Right ventricle myocardium inferior (tissue), 1 donor: ENCODE measurements around the gene TCHP. TPM values are rescaled to one million over a fixed set of nuclear protein-coding genes. Genes with fewer than 3 reads are reported as not detected.
"Not testable (repeated sequence)": the region's sequence is repeated elsewhere in the genome, so short reads cannot be mapped to it uniquely, and the experiment has no call there.

ENCODE experiments used
- ATAC-seq: fragments of 200-7000 bp; cut with Tn5 transposase; one replicate; pipeline ENCODE4 v1.9.1; 2020; ENCODE audit warnings: mild to moderate bottlenecking, moderate library complexity
- DNase-seq: peaks from one replicate; pipeline ENCODE4 v3.0.0; 2021; ENCODE audit errors: missing footprints
- intact Hi-C: fragments of 100-400 bp; cut with DNase I; formaldehyde crosslinking; loops from one replicate; pipeline ENCODE4 v1.11.0; 2022
- total RNA-seq: library from RNA; stranded (reverse); fragmentation: NEBNext Ultra II Directional; extraction: Animal tissue kit (Norgen Biotek cat#: 25700); gene quantifications from one replicate; pipeline ENCODE4 v1.2.1, GENCODE V29; 2021
- donor health status: DM: no; HTN: yes; CAD: no; lungs with severe emphysema.

Gene TCHP
- total RNA-seq, 1 donor from 2014 or later: 8.4 TPM

DNA sequence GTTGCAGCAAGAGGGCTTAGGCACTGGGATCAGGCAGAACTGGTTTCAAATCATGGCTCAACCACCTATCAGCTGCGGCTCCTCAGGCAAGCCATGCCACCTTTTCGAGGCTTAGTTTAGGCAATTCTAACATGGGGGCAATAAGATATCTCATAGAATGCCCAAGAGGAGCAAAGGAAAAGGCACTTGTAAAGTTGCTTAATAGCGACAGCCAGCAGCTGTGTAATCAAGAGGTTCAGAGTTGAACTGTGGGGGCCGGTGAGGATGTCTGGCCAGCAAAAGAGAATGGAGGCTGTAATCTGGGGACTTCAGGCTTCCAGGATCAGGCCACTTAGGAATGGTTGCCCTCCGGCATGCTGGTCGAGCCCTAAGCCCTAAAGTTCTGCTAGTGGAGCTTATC, 3.0 kb upstream of the TCHP start:
- DNase-seq (no peak), ATAC-seq (no peak)
- intact Hi-C loops: no loop called here

DNA sequence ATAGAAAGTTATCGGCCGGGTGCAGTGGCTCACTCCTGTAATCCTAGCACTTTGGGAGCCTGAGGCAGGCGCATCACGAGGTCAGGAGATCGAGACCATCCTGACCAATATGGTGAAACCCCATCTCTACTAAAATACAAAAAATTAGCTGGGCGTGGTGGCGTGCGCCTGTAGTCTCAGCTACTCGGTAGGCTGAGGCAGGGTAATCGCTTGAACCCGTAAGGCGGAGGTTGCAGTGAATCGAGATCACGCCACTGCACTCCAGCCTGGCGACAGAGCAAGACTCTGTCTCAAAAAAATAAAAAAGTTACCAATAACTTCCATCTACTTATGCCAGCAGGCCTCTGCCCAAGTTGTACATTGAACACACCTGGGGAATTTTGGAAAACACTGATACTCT, 729 bp upstream of the TCHP start:
- ATAC-seq, intact Hi-C loops, DNase-seq: not testable (repeated sequence)

DNA sequence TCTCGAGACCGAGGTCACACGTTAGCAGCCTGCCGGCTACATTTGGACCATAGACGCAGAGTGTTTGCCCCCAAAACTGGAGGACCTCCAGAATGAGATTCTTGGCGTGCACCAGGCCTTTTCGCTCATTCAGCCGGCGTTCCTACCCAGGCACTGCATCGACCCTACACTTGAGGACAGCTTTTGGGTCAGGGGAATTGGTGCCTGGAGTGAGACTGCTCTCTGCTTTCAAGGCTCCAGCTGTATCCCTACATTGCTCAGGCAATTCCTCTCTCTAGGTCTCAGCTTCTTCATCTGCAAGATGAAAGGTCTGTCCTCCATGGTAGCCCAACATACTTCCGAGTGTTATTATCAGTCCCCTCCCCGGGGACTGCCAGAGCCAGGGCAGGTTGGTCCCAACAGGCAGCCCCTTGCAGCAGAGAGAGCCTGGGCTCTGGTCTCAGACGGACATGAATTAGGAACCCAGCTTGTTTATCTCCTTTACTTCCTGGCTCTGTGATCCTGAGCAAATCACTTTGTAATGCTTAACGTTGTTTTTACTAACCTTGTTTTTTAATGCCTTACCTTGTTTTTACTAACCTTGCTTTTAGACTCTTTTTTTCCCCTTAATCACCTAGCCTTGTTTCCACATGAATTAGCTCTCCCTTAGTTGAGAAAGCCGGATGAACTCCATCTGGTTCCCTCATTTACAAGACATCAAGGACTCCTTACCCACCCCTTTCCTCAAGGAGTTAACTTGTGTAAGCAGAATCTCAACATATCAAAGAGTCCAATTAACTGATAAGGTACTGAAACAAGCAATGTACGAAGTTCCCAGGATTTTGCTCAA, 892 bp downstream of the TCHP start:
- ATAC-seq (no peak), DNase-seq (no peak)
- intact Hi-C loops: no loop called here

DNA sequence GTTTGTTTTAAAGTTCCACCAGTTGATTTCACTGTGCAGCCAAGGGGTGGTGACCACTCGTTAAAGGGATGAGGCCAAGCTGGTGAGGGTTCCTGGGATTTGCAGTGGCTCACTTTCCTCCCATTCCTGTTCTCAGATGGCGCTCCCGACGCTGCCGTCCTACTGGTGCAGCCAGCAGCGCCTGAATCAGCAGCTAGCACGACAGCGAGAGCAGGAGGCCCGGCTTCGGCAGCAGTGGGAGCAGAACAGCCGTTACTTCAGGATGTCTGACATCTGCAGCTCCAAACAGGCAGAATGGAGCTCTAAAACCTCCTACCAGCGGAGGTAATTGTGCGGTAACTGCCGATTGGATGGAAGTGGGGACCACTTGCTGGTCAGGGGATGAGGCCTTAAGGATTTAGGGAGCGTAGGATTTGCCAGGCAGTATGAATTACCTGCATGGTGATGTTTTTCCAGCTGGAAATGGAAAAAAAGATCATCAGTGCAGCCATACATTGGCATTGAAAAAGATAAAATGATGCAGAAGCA, 2.9 kb downstream of the TCHP start:
- DNase-seq (no peak), ATAC-seq (no peak)
- intact Hi-C loops: no loop called here

DNA sequence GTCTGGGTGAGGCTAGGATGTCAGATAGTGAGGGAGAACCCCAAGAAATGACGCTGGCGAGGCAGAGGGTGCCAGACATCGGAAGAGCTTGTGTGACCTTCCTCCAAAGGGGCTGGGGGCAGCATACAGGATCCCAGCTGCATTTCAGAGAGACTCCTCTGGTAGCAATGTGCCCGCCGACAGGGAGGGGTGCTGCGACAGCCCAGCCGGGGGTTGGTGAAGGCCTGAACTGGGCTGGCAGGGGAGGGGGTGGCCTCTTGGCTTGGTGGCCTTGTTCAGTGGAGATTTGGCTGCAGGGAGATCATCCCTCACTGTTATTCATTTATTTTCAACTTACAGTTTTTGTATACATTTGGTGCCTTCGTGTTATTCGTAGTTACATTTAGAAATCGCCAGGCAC, 5.2 kb downstream of the TCHP start:
- ATAC-seq (no peak), DNase-seq (no peak)
- intact Hi-C loops: no loop called here

DNA sequence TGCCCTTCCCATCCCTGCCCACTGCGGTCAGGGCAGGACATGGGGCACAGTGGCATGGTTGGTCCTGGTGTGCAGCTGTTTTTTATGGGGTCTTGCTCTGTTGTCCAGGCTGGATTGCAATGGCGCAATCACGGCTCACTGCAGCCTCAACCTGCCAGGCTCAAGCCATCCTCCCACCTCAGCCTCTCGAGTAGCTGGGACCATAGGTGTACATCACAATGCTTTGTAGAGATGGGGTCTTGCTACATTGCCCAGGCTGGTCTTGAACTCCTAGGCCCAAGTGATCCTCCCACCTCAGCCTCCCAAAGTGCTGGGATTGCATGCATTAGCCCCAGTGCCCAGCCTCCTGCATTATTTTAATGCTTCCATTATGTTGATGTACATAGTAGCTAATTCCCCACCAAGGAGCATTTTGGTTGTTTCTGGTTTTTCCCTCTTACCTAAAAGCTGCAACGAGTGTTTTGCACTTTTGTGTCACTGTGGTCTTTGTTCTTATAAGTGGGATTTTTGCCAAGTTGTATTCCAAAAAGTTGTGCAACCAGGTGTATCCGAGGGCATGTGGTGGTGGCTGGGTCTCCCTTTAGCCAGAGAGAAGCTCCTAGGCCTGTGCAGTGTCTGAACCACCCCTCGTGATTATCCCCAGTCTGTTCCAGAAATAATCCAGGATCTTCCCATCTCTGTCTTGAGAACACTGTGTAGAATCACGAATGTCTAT, 10.3 kb downstream of the TCHP start:
- DNase-seq (no peak), ATAC-seq (no peak)
- intact Hi-C loops: no loop called here

DNA sequence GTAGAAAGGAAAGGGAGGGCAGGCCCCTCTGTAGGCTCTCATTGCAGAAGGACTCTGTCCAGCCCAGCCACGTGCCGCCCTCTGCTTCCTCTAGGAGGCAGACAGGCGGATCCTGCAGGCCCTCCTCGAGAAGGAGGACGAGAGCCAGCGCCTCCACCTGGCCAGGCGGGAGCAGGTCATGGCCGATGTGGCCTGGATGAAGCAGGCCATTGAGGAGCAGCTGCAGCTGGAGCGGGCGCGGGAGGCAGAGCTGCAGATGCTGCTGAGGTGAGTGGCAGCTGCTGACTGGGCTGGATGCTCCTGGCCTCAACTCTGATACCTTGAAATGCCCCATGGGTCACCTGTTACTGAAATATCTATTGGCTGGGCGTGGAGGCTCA, 10.9 kb downstream of the TCHP start:
- no peak for ATAC-seq
- intact Hi-C loops: no loop called here
- DNase-seq: no peak

DNA sequence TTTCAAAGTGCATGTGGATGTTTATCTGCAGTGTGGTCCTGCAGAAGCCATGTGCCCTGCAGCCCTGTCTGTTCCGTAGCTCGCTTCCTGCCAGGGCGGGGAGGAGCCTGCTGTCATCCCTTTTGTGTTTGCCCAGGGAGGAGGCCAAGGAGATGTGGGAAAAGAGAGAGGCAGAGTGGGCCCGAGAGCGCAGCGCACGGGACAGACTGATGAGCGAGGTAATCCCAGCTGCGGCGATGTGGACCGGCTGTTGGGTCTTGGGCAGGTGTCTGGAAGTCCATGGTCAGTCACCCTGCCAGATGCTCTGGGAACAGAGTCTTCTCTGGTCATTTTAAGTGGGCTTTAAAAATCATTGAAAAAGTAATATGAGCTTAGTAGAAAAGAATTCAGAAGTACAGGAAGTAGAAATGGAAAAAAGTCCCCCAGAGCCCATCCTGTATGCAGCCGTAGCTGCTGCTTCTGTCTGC, 12.8 kb downstream of the TCHP start:
- DNase-seq (no peak), ATAC-seq (no peak)
- intact Hi-C loops: no loop called here

DNA sequence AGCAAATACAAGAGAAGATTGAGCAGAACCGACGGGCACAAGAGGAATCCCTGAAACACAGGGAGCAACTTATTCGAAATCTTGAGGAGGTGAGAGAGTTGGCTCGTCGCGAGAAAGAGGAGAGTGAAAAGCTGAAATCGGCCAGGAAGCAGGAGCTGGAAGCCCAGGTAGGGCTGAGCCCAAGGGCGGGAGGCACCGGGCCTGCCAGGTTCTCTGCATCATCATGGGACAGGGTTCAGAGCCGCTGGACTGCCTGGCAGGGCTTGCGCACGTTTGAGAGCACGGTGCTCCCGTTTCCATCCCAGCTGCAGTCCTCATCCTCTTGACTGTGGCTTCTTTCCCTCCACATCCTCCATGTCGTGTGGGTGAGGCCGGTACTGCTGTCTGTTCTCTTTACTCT, 14.4 kb downstream of the TCHP start:
- ATAC-seq (no peak), DNase-seq (no peak)
- intact Hi-C loops: no loop called here

DNA sequence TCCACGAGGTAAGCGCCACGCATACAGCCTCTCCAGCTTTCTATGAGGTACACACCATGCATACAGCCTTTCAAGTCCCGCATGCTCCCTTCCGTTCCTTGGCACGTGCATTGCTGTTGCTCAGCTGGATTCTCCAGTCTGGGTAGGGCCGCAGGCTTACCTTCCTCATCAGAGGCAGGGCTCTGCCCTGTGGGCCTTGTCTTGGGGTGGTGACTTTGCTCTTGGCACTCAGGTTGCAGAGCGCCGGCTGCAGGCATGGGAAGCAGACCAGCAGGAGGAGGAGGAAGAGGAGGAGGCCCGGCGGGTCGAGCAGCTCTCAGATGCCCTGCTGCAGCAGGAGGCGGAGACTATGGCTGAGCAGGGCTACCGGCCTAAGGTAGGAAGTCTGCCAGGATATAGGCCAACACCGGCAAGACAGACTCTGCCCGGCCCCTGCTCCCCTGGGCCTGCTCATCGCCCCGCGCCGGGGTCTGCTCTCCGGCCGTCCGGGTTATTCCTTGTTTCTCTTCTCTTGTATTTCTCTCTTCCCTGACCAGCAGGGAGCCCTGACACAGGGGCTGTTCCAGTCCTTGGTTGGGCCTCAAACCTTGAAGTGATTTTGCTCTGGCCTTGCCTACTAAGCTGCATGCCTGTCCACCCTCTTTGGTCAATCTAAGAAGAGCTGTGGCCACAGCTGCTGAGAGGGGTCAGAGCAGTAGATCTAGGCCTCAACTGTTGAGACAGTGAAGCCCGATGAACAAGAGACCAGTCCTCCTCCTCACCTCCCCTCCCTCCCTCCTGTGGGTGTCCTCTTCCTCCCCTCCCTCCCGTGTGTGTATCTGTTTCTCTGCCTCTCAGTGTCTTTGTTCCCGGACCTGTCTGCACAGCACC, 15.3 kb downstream of the TCHP start:
- ATAC-seq (no peak), DNase-seq (no peak)
- intact Hi-C loops: no loop called here

DNA sequence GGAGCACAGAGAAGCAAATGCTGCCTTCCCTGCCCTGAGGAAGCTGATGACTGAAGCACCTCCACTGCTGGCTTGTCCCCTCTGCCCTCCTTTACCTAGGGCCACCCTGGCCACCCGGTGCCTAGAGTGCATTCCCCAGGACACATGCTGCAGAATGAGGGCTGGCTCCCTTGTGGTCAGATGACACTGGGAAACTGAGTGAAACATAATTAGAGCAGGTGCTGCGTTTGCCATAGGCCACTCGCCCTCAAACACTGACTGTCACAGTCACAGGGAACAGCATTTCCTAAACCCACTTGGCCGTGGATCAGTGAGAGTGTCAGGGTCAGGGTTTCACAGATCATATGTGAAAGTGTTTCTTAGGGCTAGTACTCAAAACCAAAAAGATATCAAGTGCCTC, 16.0 kb downstream of the TCHP start:
- DNase-seq (no peak), ATAC-seq (no peak)
- intact Hi-C loops: no loop called here

DNA sequence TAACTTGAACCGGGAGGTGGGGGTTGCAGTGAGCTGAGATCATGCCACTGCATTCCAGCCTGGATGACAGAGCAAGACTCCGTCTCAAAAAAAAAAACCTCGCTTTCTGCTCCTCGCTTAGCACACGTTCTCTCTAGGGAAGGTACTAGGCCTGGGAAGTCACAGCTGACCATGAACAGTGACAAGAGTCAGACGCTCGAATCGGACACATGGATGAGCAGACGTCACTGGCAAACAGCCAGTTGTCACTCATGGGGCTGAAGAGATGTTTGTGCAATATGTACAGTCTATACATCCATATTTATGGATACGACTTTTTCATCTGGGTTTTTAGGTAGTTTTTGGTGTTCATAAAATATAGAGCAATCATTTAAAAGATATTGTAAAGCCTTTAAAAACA, 19.4 kb downstream of the TCHP start:
- ATAC-seq (no peak), DNase-seq (no peak)
- intact Hi-C loops: no loop called here

DNA sequence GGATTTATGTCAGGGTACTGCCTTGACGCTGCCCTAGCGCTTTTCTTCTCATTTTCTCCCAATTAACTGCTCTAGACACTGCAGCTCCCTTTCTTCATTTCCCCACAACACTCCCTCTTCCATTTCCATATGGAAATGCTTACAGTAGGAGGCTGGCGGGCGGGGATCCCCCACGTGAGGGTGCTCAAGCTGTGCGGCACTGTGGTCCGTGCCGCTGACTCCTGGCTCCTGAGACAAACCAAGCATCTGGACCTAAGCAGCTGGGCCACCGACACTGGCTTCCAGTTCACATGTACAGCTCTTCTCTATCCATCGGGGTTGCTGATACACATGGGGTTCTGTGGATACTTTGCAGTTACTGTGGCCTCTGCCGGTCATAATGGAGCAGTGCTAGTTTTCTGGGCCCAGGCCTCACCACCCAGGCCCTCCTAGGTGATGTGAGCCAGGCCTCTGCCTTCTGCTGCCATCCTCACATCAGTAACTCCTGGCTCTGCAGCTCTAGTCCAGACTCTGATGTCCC, 20.2 kb downstream of the TCHP start:
- intact Hi-C loops: no loop called here
- DNase-seq: no peak
- ATAC-seq: no peak

DNA sequence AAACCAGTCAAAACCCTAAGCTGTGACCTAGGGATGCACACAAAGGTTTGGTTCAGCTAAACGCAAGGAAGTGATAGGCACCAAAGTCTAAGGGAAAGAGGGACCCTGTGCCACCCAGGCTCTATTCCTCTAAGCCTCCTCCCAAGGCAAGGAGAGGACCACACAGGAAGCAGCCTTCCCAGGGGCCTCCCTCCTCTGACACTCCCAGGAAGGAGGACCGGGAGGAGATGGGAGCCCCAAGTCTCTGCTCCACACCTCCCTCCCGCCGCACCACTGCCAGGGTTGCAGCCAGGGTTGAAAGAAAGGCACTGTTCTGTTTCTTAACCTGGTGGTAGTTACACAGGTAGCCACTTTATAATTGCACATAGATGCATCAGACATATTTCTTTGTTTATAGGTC, 21.9 kb downstream of the TCHP start:
- intact Hi-C loops: no loop called here
- ATAC-seq (no peak), DNase-seq (no peak)

DNA sequence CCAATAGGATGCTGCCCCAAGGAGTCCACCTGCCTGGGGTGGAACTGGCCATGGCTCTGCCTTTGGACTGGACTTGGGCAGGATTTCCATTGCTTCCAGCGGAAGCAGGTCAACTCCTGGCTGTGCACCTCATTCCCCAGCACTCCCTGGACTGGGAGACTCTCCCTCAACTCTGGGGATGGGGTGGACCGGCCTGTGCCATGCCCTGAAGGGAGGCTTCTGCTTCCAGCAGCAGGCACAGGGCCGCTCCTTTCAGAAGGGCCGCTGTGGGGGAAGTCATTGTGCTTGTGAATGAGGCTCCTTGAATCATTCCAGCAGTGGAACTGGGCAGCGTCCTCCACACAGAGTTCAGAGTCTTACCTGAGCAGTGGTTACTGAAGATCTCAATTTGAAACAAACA, 23.0 kb downstream of the TCHP start:
- intact Hi-C loops: no loop called here
- no peak for DNase-seq
- no peak for ATAC-seq

DNA sequence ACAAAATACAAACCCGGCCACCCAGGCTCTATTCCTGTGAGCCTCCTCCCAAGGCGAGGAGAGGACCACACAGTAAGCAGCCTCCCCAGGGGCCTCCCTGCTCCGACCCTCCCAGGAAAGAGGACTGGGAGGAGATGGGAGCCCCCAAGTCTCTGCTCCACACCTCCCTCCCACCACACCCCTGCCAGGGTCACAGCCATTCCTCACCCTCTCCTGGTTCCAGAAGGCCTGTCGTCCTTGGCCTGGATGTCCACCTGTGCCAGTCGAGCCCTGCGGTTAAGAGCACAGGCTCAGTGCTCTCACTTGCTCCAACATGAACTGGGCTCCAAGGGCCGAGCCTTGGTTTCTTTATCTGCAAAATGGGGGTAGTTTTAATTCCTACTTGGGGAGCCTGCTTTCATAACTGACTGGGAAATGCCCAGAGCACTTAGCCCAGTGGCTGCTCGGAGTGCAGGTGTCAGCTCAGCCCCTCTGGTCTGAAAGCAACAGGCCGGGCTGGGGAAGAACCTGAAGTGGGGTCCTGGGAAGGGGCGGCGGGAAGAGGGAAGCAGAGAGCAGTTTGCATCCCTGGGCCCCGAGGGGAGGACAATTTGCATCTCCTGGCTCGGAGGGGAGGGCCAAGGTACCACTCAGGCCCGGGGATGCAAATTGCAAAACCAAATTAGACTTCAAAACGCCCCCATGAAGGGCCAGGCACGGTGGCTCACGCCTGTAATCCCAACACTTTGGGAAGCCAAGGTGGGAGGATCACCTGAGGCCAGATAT, 23.6 kb downstream of the TCHP start:
- ATAC-seq (no peak), DNase-seq (no peak)
- intact Hi-C loops: no loop called here

DNA sequence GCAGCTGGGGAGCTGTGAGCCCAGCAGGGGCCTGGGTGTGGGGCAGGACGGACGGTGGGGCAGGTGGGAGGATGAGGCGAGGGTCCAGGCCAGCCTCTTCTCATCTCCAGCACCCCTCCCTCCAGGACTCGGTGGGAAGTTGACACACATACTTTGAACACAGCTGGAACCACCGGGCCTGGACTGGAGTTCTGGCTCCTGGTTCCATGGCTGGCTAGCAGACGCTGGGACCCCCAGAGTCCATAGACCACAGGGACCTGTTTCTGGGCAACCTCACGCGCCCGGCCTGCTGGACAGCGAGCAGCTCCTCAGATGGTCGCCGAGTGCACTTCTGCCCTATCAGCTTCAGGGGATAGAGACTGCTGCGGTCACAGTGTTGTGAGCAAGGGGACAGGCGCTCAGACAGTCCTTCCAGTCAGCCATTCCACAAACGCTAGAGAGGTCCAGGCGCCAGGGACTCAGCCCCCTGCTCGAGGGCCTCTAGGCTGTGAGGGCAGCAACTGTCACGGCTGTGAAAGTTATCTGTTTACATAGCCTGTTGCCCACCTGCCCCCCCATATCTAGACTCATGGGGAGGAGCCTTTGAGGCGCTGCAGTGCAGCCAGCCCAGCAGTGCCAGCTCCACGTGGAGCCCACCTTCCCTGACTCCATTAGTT, 25.2 kb downstream of the TCHP start:
- intact Hi-C loops: no loop called here
- no peak for ATAC-seq
- no peak for DNase-seq

DNA sequence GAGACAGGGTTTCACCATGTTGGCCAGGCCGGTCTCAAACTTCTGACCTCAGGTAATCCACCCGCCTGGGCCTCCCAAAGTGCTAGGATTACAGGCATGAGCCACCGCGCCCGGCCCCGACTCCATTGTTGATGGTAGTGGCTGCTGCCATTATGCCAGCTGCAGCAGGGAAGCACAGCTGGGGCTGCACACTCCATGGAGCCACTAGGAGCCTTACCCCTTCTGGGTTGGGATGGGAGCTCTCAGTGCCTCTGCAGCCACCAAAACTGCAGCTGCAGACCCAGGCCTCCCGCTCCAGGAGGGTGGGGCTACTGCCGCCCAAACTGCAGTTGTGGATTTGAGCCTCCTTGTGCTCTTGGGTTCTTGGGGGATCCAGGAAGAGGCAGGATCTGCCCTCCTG, 25.9 kb downstream of the TCHP start:
- intact Hi-C loops: no loop called here
- DNase-seq (no peak), ATAC-seq (no peak)
